Cardiac muscle cell (in vitro differentiated cells and primary cell): ENCODE data around the gene KIF6. TPM values are rescaled to one million over a fixed set of nuclear protein-coding genes. Genes with fewer than 3 reads are reported as not detected.

ENCODE experiments used
- DNase-seq, 2 donors: peaks; one replicate each; pipeline versions ENCODE4 v3.0.0 to v3.0.0-alpha.2; 2010 to 2017; ENCODE audit warnings: low read depth in 1 of 2, low spot score in 1 of 2
- H3K27ac ChIP-seq: fragments of 200-600 bp; sonication (generic); 2 replicates; pipeline ENCODE4 v1.5.1; 2016
- H3K27me3 ChIP-seq: fragments of 200-600 bp; sonication (generic); 2 replicates; pipeline ENCODE4 v1.6.0; 2016; ENCODE audit warnings: control low read depth
- H3K36me3 ChIP-seq: fragments of 200-600 bp; sonication (generic); 2 replicates; pipeline ENCODE4 v1.5.1; 2016; ENCODE audit warnings: control low read depth
- H3K4me1 ChIP-seq: fragments of 200-600 bp; sonication (generic); 2 replicates; pipeline ENCODE4 v1.8.1; 2017; ENCODE audit warnings: low read depth, mild to moderate bottlenecking, mixed run types
- H3K4me3 ChIP-seq: fragments of 200-600 bp; sonication (generic); 2 replicates; pipeline ENCODE4 v1.5.1; 2016; ENCODE audit warnings: mild to moderate bottlenecking
- H3K9me3 ChIP-seq: fragments of 200-600 bp; sonication (generic); 2 replicates; pipeline ENCODE4 v1.5.1; 2017; ENCODE audit warnings: low read depth, mild to moderate bottlenecking, control low read depth
- polyA plus RNA-seq: library from polyadenylated mRNA; unstranded; fragments of >200 nt; fragmentation: Nextera tagmentation; extraction: Ambion mirVana; gene quantifications from 2 replicates; pipeline ENCODE4 v1.2.1, GENCODE V29; 2016
- total RNA-seq: library from RNA; depleted of rRNA; stranded (reverse); fragments of >200 nt; gene quantifications from 2 replicates; pipeline ENCODE4 v1.2.3, GENCODE V29; 2016
- TF ChIP-seq, protein P1 (sequence below): IDR thresholded peaks from 2 replicates; pipeline ENCODE4 v1.5.1; 2012; ENCODE audit warnings: low read depth, mild to moderate bottlenecking, low read length

Gene KIF6
- total and polyA plus RNA-seq, 2 experiments from 2014 or later: 0.69 to 1.7 TPM

DNA sequence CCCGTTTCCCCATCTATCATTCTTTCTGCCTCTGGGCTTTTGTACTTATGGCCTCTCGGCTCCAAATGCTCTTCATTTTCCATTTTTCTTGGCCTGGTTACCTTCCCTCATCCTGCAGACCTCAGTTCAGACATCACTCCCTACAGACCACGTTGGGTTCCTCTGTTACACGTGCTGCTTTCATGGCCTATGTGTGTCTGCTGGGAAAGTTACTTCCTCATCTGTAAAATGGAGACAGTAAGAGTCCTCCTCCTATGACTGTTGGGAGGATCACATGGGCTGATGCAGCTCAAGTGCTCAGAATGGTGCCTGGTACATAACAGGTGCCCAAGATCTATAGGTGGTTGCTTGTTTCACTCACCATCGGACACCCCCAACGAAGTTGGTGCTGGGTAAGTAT, 424.5 kb downstream of the KIF6 start:
- Histone ChIP-seq H3K4me1 (peaks cover 6% of the 10 kb centered on the region), H3K27ac (no peak overlapping the region), H3K36me3 (no peaks in the 10 kb centered on the region), H3K27me3 (peaks cover 13% of the 10 kb centered on the region), H3K9me3 (no peaks in the 10 kb centered on the region), H3K4me3 (no peak overlapping the region)
- TF ChIP-seq, protein P1, sequence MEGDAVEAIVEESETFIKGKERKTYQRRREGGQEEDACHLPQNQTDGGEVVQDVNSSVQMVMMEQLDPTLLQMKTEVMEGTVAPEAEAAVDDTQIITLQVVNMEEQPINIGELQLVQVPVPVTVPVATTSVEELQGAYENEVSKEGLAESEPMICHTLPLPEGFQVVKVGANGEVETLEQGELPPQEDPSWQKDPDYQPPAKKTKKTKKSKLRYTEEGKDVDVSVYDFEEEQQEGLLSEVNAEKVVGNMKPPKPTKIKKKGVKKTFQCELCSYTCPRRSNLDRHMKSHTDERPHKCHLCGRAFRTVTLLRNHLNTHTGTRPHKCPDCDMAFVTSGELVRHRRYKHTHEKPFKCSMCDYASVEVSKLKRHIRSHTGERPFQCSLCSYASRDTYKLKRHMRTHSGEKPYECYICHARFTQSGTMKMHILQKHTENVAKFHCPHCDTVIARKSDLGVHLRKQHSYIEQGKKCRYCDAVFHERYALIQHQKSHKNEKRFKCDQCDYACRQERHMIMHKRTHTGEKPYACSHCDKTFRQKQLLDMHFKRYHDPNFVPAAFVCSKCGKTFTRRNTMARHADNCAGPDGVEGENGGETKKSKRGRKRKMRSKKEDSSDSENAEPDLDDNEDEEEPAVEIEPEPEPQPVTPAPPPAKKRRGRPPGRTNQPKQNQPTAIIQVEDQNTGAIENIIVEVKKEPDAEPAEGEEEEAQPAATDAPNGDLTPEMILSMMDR: no peak
- no peak for DNase-seq

DNA sequence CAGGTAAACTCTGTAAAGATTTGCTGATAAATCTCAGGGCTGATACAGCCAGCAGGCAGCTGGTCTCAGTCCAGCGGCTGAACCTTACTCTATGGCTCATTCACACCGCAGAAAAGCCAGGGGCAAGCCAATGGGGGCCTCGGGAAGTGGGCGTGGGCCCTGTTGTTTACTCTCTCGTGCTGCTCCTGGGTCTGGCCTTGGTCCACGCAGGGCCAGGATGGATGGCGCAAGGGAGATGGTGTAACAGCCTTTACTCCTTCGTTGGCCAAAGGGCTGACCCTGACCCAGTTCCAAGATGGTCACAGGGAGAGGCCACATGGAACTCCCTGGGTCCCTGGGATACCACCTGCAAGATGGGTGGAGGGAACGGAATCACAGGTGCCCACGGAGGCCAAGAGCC, 427.1 kb downstream of the KIF6 start:
- TF ChIP-seq, protein P1: no peak
- no peak overlapping the region for H3K4me3 ChIP-seq

DNA sequence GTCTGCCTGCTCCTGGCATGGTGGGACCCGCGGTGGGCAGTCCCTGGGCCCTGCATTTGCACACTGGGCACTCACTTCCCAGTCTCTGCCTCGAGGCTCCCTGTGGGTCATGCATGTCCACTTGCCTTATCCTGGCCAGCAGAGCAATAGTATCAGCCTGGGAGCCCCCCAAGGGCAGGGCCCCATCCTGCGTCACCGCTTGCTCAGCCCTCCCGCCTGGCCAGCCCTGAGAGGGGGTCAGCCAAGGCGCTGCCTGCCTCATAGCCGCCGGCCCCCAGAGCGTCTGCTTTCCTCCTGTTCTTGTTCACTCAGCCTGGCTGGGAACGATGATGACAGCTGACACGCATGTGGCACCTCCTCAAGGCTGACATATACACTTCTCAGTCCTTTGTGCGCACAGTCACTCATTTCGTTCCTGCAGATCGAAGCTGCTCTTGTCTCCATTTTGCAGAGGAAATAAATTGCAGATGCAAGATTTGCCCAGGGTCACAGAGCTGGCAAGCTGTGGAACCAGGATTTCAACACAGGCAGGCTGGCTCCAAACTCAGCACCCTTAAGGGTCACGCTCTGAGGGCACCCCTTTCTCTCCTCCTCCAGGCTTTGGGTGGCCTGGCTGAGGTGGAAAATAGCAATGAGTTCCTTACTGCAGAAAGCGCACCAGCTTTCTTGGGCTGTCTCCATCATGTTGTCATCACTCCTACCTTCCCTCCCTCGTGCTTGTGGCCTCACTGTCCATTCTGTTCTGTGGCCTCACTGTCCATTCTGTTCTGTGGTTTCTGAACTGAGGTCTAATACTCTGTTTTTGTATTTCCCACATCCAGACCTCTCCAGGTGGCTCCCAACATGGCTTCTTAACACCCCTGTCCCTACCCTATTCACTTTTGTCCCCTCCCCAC, 428.2 kb downstream of the KIF6 start:
- DNase-seq: peak; percentile 25 to 31
- no peak overlapping the region for H3K4me3 ChIP-seq
- peaks cover 6% of the 10 kb centered on the region for H3K4me1 ChIP-seq
- no peaks in the 10 kb centered on the region for H3K9me3 ChIP-seq
- no peak overlapping the region for H3K27ac ChIP-seq
- H3K36me3 ChIP-seq: no peaks in the 10 kb centered on the region
- peaks cover 13% of the 10 kb centered on the region for H3K27me3 ChIP-seq
- TF ChIP-seq, protein P1: no peak

More for the DNA sequence above, 427.1 kb downstream of the KIF6 start:
- Histone ChIP-seq H3K36me3 (no peaks in the 10 kb centered on the region), H3K27ac (no peak overlapping the region), H3K4me1 (peaks cover 6% of the 10 kb centered on the region), H3K27me3 (peaks cover 13% of the 10 kb centered on the region), H3K9me3 (no peaks in the 10 kb centered on the region)
- no peak for DNase-seq

DNA sequence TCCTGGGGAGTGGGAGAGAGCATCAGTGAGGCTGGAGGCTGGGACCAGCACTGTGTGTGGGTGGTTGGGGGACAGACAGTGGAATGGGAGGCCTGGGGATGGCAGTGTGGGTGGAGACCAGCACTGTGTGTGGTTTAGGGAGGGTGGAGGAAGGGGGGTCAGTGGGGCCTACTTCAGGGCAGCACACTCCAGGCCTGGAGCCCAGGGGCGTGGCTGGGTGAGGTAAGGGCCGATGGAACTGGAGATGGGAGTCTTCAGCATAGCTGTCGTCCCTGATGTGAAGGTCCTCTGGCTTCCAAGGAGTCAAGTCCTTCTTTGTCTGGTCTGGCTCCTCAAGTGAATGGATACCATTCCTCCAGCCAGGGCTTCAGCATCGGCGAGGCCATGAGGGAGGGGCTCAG, 429.6 kb downstream of the KIF6 start:
- TF ChIP-seq, protein P1: no peak
- Histone ChIP-seq H3K27ac (no peak overlapping the region), H3K4me1 (peaks cover 6% of the 10 kb centered on the region), H3K4me3 (no peak overlapping the region), H3K36me3 (no peaks in the 10 kb centered on the region), H3K27me3 (peaks cover 4% of the 10 kb centered on the region), H3K9me3 (no peaks in the 10 kb centered on the region)
- DNase-seq: no peak

DNA sequence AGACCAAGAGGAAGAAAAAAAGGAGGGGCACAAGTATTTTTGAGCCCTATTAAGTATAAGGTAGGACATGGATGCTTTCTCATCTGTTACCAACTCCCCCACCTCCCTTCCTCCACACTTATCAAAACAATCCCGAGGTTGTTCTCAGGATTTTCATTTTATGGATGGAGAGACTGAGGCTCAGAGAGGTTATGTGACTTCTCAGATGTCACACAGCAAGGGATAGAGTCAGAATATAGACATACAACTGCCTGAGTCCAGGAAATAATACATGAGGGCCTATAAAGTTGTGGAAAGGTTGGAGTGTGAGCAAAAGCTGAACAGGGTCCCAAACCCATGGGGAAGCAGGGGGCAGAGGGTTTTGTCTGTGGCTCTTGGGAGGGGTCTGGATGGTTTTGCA, 430.3 kb downstream of the KIF6 start:
- H3K4me1 ChIP-seq: peaks cover 6% of the 10 kb centered on the region
- no peaks in the 10 kb centered on the region for H3K9me3 ChIP-seq
- no peak overlapping the region for H3K4me3 ChIP-seq
- no peak overlapping the region for H3K27ac ChIP-seq
- TF ChIP-seq, protein P1: no peak
- peaks cover 4% of the 10 kb centered on the region for H3K27me3 ChIP-seq
- no peak for DNase-seq
- no peaks in the 10 kb centered on the region for H3K36me3 ChIP-seq
